HUDEP-2 (cell line): ENCODE results near the gene CHRND.

Experiments used
- DNase-seq, 76 experiments: peaks; one replicate each; lab custom pipeline; 2025; ENCODE audit not compliant: unreplicated experiment in 76 of 76; lab: John Stamatoyannopoulos, UW

The CHRND gene

GRCh38 chr2:232502911-232503808, 22.8 kb upstream of the CHRND start:
- DNase-seq = peak in 1 of 76 experiments; percentile 20

- DNase-seq = no peak
These were observed 22.1 kb upstream of the CHRND start for GRCh38 chr2:232503809-232504323.

GRCh38 chr2:232504438-232504837, 21.5 kb upstream of the CHRND start:
- DNase-seq = no peak

- no peak for DNase-seq
These were observed 20.1 kb upstream of the CHRND start for GRCh38 chr2:232505856-232506255.

- DNase-seq = no peak
These were observed 19.3 kb upstream of the CHRND start for GRCh38 chr2:232506709-232507108.

GRCh38 chr2:232508251-232508650, 17.7 kb upstream of the CHRND start:
- DNase-seq = no peak

- peak in 1 of 76 experiments; percentile 6 for DNase-seq
These were observed 14.5 kb upstream of the CHRND start for GRCh38 chr2:232511336-232511890.

- DNase-seq = no peak
These were observed 13.4 kb upstream of the CHRND start for GRCh38 chr2:232512602-232513001.

- no peak for DNase-seq
These were observed 12.6 kb upstream of the CHRND start for GRCh38 chr2:232513353-232513752.

- DNase-seq = no peak
These were observed 10.3 kb upstream of the CHRND start for GRCh38 chr2:232515639-232516038.

GRCh38 chr2:232516551-232516950, 9.4 kb upstream of the CHRND start:
- no peak for DNase-seq

GRCh38 chr2:232518844-232519243, 7.1 kb upstream of the CHRND start:
- DNase-seq = no peak

GRCh38 chr2:232519581-232520438, 6.2 kb upstream of the CHRND start, which contains the start of gene PRSS56:
TSS of gene PRSS56 (plus strand) at chr2:232520388. CDS start at chr2:232520599, 211 bp downstream.
- DNase-seq = no peak

GRCh38 chr2:232520489-232520888, 5.5 kb upstream of the CHRND start:
- DNase-seq = no peak

GRCh38 chr2:232521098-232521497, 4.9 kb upstream of the CHRND start:
- DNase-seq = no peak

- DNase-seq = peak in 31 of 76 experiments; percentile 4 to 54 (median 29)
These were observed 3.9 kb upstream of the CHRND start for GRCh38 chr2:232521959-232522622.

- no peak for DNase-seq
These were observed 3.1 kb upstream of the CHRND start for GRCh38 chr2:232522623-232523401.

GRCh38 chr2:232523402-232523681, 2.6 kb upstream of the CHRND start:
- no peak for DNase-seq

- DNase-seq = peak in 32 of 76 experiments; percentile 2 to 52 (median 21)
These were observed 2.0 kb upstream of the CHRND start for GRCh38 chr2:232523682-232524597.
